Right lobe of liver (tissue), 4 donors: ENCODE results near the gene FAM163B.

Source experiments
- POLR2A ChIP-seq: fragments of 450-650 bp; IDR thresholded peaks from one replicate; pipeline ENCODE4 v1.6.1; 2017; ENCODE audit warnings: antibody characterized with exemption, mild to moderate bottlenecking
- TF ChIP-seq, protein P1 (sequence below), 4 donors: fragments of 200-600 bp in 3 of 4; fragments of 450-650 bp in 1 of 4; IDR thresholded peaks; one replicate each; pipeline versions ENCODE4 v1.5.1 to v1.8.0; 2016 to 2022; ENCODE audit warnings: antibody characterized with exemption in 4 of 4, mild to moderate bottlenecking in 2 of 4
- donor health status: DM: no; HTN: no; CAD: no.
- donor health status: DM: no; HTN: no; CAD: no.
- donor health status: DM: no; HTN: yes; CAD: no.

DNA sequence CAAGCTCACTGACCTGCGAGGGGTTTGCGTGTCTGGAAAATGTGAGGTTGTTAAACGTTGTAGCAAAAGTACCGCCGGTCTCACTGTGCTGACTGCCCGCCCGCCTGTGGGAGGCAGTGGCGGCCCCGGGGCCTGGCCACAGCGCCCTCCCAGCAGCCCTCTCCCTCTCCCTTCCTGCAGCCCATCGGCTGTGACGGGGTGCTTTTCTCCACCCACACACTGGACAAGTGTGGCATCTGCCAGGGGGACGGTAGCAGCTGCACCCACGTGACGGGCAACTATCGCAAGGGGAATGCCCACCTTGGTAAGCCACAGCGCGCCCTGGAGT is 68.5 kb downstream of the FAM163B start:
- TF ChIP-seq, protein P1, sequence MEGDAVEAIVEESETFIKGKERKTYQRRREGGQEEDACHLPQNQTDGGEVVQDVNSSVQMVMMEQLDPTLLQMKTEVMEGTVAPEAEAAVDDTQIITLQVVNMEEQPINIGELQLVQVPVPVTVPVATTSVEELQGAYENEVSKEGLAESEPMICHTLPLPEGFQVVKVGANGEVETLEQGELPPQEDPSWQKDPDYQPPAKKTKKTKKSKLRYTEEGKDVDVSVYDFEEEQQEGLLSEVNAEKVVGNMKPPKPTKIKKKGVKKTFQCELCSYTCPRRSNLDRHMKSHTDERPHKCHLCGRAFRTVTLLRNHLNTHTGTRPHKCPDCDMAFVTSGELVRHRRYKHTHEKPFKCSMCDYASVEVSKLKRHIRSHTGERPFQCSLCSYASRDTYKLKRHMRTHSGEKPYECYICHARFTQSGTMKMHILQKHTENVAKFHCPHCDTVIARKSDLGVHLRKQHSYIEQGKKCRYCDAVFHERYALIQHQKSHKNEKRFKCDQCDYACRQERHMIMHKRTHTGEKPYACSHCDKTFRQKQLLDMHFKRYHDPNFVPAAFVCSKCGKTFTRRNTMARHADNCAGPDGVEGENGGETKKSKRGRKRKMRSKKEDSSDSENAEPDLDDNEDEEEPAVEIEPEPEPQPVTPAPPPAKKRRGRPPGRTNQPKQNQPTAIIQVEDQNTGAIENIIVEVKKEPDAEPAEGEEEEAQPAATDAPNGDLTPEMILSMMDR (IDR thresholded peaks at IDR 0.05): no peak
- TF ChIP-seq POLR2A: no peak
